ENCODE data around the gene WDFY2. TPM values are rescaled to one million over a fixed set of nuclear protein-coding genes. Genes with fewer than 3 reads are reported as not detected.

WDFY2 gene
- total RNA-seq, 2 experiments from 2014 or later: 9.3 to 11.2 TPM

GRCh38 chr13:51796546-51796945 lies 212.3 kb downstream of the WDFY2 start:
- Mint-ChIP-seq H3K4me3 (no peak overlapping the region), H3K9me3 (no peaks in the 10 kb centered on the region), H3K27me3 (no peaks in the 10 kb centered on the region), H3K4me1 (ENCODE audit: low read depth) (peaks cover 34% of the 10 kb centered on the region), H3K27ac (no peak overlapping the region), H3K36me3 (peaks cover 5% of the 10 kb centered on the region)
- no peak for DNase-seq
- intact Hi-C loops (cut with micrococcal nuclease): loop anchor here (5.0 to 10.0 kb wide), 2 partner anchors 509 to 572 kb away; partner anchors contain the start of gene FAM124A
- ChIA-PET POLR2A (interaction anchor here (0.8 to 1.9 kb wide), 3 partner anchors 343 to 346 kb away, joined by 5 to 7 read pairs (median 5); partner anchors contain the start of gene INTS6), CTCF (interaction anchor here (0.9 to 5.8 kb wide), 21 partner anchors 10 to 671 kb away, joined by 3 to 75 read pairs (median 7); no protein-coding TSS in a partner anchor)

- CTCF ChIA-PET: interaction anchor here (0.6 to 5.8 kb wide), 56 partner anchors 8 to 687 kb away, joined by 3 to 75 read pairs (median 4); partner anchors contain the start of gene C13orf42
- POLR2A ChIA-PET: interaction anchor here (0.9 to 1.6 kb wide), 3 partner anchors 344 to 347 kb away, joined by 4 to 9 read pairs (median 5); partner anchors contain the start of gene INTS6
- intact Hi-C loops (cut with micrococcal nuclease): loop anchor here (1.0 to 10.0 kb wide), 3 partner anchors 511 to 673 kb away; partner anchors contain the start of gene FAM124A
- Mint-ChIP-seq H3K36me3 (peaks cover under 1% of the 10 kb centered on the region), H3K9me3 (no peaks in the 10 kb centered on the region), H3K4me1 (ENCODE audit: low read depth) (peaks cover 43% of the 10 kb centered on the region), H3K27ac (no peak overlapping the region), H3K27me3 (no peaks in the 10 kb centered on the region), H3K4me3 (no peak overlapping the region)
- DNase-seq: peak; percentile 76
Observed at GRCh38 chr13:51797664-51798488, 213.6 kb downstream of the WDFY2 start.

- peaks cover 34% of the 10 kb centered on the region for H3K4me1 Mint-ChIP-seq (ENCODE audit: low read depth)
- H3K9me3 Mint-ChIP-seq: no peaks in the 10 kb centered on the region
- ChIA-PET CTCF (interaction anchor here (0.6 to 5.8 kb wide), 9 partner anchors 9 to 513 kb away, joined by 3 to 75 read pairs (median 15); no protein-coding TSS in a partner anchor), POLR2A (interaction anchor here (1.2 kb wide), 1 partner anchor 346 kb away, joined by 4 read pairs; the partner anchor contains the start of gene INTS6)
- no peak for DNase-seq
- intact Hi-C loops (cut with micrococcal nuclease): loop anchor here (5.0 to 10.0 kb wide), 2 partner anchors 512 to 574 kb away; partner anchors contain the start of gene FAM124A
- H3K27me3 Mint-ChIP-seq: peaks cover 2% of the 10 kb centered on the region
- H3K4me3 Mint-ChIP-seq: no peak overlapping the region
- no peak overlapping the region for H3K27ac Mint-ChIP-seq
- peaks cover 3% of the 10 kb centered on the region for H3K36me3 Mint-ChIP-seq
Observed at GRCh38 chr13:51799261-51799660, 215.0 kb downstream of the WDFY2 start.

GRCh38 chr13:51800486-51800885 lies 216.2 kb downstream of the WDFY2 start:
- Mint-ChIP-seq H3K9me3 (no peaks in the 10 kb centered on the region), H3K27ac (peak overlapping the region; percentile 42), H3K36me3 (peaks cover 5% of the 10 kb centered on the region), H3K4me3 (no peak overlapping the region), H3K4me1 (ENCODE audit: low read depth) (peaks cover 41% of the 10 kb centered on the region), H3K27me3 (peaks cover 2% of the 10 kb centered on the region)
- DNase-seq: no peak
- CTCF ChIA-PET: interaction anchor here (0.8 to 3.5 kb wide), 6 partner anchors 10 to 674 kb away, joined by 3 to 17 read pairs (median 9); no protein-coding TSS in a partner anchor
- POLR2A ChIA-PET: interaction anchor here (1.3 to 1.5 kb wide), 2 partner anchors 36 to 347 kb away, joined by 4 to 9 read pairs; partner anchors contain the start of gene INTS6
- intact Hi-C loops (cut with micrococcal nuclease): loop anchor here (5.0 kb wide), 1 partner anchor 652 kb away; the partner anchor contains the start of gene VPS36

- Mint-ChIP-seq H3K4me3 (peak overlapping the region; percentile 94), H3K9me3 (no peaks in the 10 kb centered on the region), H3K36me3 (peaks cover 5% of the 10 kb centered on the region), H3K4me1 (ENCODE audit: low read depth) (peaks cover 53% of the 10 kb centered on the region), H3K27ac (peak overlapping the region; percentile 100), H3K27me3 (peaks cover 2% of the 10 kb centered on the region)
- intact Hi-C loops (cut with micrococcal nuclease): loop anchor here (1.0 to 5.0 kb wide), 4 partner anchors 157 to 651 kb away; partner anchors contain the start of genes VPS36 and WDFY2
- no peak for DNase-seq
- ChIA-PET POLR2A (interaction anchor here (0.9 to 2.3 kb wide), 11 partner anchors 8 to 349 kb away, joined by 3 to 17 read pairs (median 4); partner anchors contain the start of gene INTS6), CTCF (interaction anchor here (0.7 to 3.5 kb wide), 6 partner anchors 8 to 515 kb away, joined by 3 to 17 read pairs (median 8); no protein-coding TSS in a partner anchor)
Observed at GRCh38 chr13:51801631-51802099, 217.4 kb downstream of the WDFY2 start.

- Mint-ChIP-seq H3K36me3 (peaks cover 5% of the 10 kb centered on the region), H3K27ac (peak overlapping the region; percentile 100), H3K4me3 (peak overlapping the region; percentile 94), H3K4me1 (ENCODE audit: low read depth) (peaks cover 58% of the 10 kb centered on the region), H3K27me3 (peaks cover 2% of the 10 kb centered on the region), H3K9me3 (no peaks in the 10 kb centered on the region)
- DNase-seq: peak; percentile 24
- intact Hi-C loops (cut with micrococcal nuclease): loop anchor here (1.0 to 5.0 kb wide), 9 partner anchors 16 to 649 kb away; partner anchors contain the start of genes ALG11, INTS6, VPS36 and WDFY2
- CTCF ChIA-PET: interaction anchor here (0.6 to 3.5 kb wide), 8 partner anchors 9 to 368 kb away, joined by 3 to 17 read pairs (median 5); no protein-coding TSS in a partner anchor
- POLR2A ChIA-PET: interaction anchor here (0.7 to 2.3 kb wide), 14 partner anchors 10 to 1674 kb away, joined by 3 to 17 read pairs (median 4); partner anchors contain the start of gene INTS6
Observed at GRCh38 chr13:51802631-51803418, 218.6 kb downstream of the WDFY2 start.

- peak within 1 kb of the TSS; percentile 100 for H3K27ac Mint-ChIP-seq
- POLR2A ChIA-PET: interaction anchor here (0.7 to 2.3 kb wide), 8 partner anchors 16 to 1675 kb away, joined by 3 to 17 read pairs (median 4); partner anchors contain the start of gene INTS6
Observed at GRCh38 chr13:51803422-51804294, 219.4 kb downstream of the WDFY2 start, which contains the start of gene DHRS12. DHRS12 (minus strand) TSS chr13:51804163; CDS start chr13:51799659, 4,504 bp downstream.

GRCh38 chr13:51804295-51805172 lies 220.3 kb downstream of the WDFY2 start:
- intact Hi-C loops (cut with micrococcal nuclease): loop anchor here (5.0 kb wide), 1 partner anchor 648 kb away; the partner anchor contains the start of gene VPS36
- H3K4me3 Mint-ChIP-seq: peak overlapping the region; percentile 89
- peak overlapping the region; percentile 100 for H3K27ac Mint-ChIP-seq
- ChIA-PET POLR2A (interaction anchor here (0.7 to 1.9 kb wide), 6 partner anchors 10 to 352 kb away, joined by 3 to 8 read pairs (median 4); partner anchors contain the start of gene INTS6), CTCF (interaction anchor here (1.0 to 3.4 kb wide), 2 partner anchors 11 to 27 kb away, joined by 4 to 38 read pairs; no protein-coding TSS in a partner anchor)
- DNase-seq: peak; percentile 69
- H3K9me3 Mint-ChIP-seq: no peaks in the 10 kb centered on the region
- peaks cover 9% of the 10 kb centered on the region for H3K36me3 Mint-ChIP-seq
- peaks cover 2% of the 10 kb centered on the region for H3K27me3 Mint-ChIP-seq
- H3K4me1 Mint-ChIP-seq (ENCODE audit: low read depth): peaks cover 59% of the 10 kb centered on the region

More at GRCh38 chr13:51803422-51804294, 219.4 kb downstream of the WDFY2 start, which contains the start of gene DHRS12:
- peak; percentile 89 for DNase-seq
- Mint-ChIP-seq H3K4me3 (peak within 1 kb of the TSS; percentile 94), H3K9me3 (no peaks in the 10 kb centered on the region), H3K27me3 (peaks cover 2% of the 10 kb centered on the region), H3K4me1 (ENCODE audit: low read depth) (peaks cover 58% of the 10 kb centered on the region), H3K36me3 (peaks cover 5% of the 10 kb centered on the region)
- CTCF ChIA-PET: interaction anchor here (0.6 to 3.5 kb wide), 4 partner anchors 10 to 218 kb away, joined by 3 to 17 read pairs (median 10); no protein-coding TSS in a partner anchor
- intact Hi-C loops (cut with micrococcal nuclease): loop anchor here (1.0 to 5.0 kb wide), 8 partner anchors 16 to 649 kb away; partner anchors contain the start of genes ALG11, INTS6 and VPS36

GRCh38 chr13:51805313-51805712 lies 221.1 kb downstream of the WDFY2 start:
- intact Hi-C loops (cut with micrococcal nuclease): no loop called here
- CTCF ChIA-PET: interaction anchor here (1.0 to 3.4 kb wide), 2 partner anchors 10 to 26 kb away, joined by 4 to 38 read pairs; no protein-coding TSS in a partner anchor
- peak overlapping the region; percentile 100 for H3K27ac Mint-ChIP-seq
- no peaks in the 10 kb centered on the region for H3K9me3 Mint-ChIP-seq
- H3K36me3 Mint-ChIP-seq: peaks cover 9% of the 10 kb centered on the region
- peaks cover 58% of the 10 kb centered on the region for H3K4me1 Mint-ChIP-seq (ENCODE audit: low read depth)
- H3K27me3 Mint-ChIP-seq: peaks cover 2% of the 10 kb centered on the region
- DNase-seq: no peak
- POLR2A ChIA-PET: interaction anchor here (0.7 to 1.9 kb wide), 8 partner anchors 9 to 353 kb away, joined by 3 to 8 read pairs (median 4); partner anchors contain the start of gene INTS6
- peak overlapping the region; percentile 89 for H3K4me3 Mint-ChIP-seq

Measured in activated CD4-positive, alpha-beta memory T cell treated with anti-CD3 and anti-CD28 coated beads for 36 hours (primary cell).